ENCODE data around the gene MBTD1. TPM values are rescaled to one million over a fixed set of nuclear protein-coding genes. Genes with fewer than 3 reads are reported as not detected.
"Not testable (repeated sequence)": the region's sequence is repeated elsewhere in the genome, so short reads cannot be mapped to it uniquely, and the experiment has no call there.

Gene MBTD1
- total RNA-seq, 4 donors from 2014 or later: 17.3 to 26.9 (median 24.3) TPM

DNA sequence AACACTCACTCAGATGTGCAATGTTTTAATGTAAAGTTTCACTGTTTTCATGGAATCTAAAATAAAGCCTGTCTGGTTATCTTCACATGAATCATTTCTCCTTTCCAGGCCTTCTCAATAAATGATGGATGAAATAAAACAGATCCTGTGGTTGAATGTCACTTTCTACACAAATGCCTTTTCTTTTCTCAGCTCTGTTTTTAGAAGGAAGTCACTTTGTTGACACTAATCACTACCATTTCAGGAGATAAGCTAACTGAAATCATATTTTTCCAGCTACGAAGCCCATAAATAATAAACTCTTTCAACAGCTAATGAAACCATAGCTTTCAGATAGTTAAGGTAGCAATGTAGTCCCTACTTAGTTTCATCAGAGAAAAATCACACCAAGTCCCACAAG is 75.7 kb downstream of the MBTD1 start:
- H3K9me3 ChIP-seq: no peaks in the 10 kb centered on the region
- DNase-seq: no peak
- 78 to 94% methylated on average over 1 of the region's 1 CpG for WGBS, 2 donors
- intact Hi-C loops (cut with DNase I): no loop called here
- no peaks in the 10 kb centered on the region for H3K27me3 ChIP-seq
- TF ChIP-seq POLR2A (IDR thresholded peaks at IDR 0.05): no peak
- TF ChIP-seq, protein P1, sequence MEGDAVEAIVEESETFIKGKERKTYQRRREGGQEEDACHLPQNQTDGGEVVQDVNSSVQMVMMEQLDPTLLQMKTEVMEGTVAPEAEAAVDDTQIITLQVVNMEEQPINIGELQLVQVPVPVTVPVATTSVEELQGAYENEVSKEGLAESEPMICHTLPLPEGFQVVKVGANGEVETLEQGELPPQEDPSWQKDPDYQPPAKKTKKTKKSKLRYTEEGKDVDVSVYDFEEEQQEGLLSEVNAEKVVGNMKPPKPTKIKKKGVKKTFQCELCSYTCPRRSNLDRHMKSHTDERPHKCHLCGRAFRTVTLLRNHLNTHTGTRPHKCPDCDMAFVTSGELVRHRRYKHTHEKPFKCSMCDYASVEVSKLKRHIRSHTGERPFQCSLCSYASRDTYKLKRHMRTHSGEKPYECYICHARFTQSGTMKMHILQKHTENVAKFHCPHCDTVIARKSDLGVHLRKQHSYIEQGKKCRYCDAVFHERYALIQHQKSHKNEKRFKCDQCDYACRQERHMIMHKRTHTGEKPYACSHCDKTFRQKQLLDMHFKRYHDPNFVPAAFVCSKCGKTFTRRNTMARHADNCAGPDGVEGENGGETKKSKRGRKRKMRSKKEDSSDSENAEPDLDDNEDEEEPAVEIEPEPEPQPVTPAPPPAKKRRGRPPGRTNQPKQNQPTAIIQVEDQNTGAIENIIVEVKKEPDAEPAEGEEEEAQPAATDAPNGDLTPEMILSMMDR (IDR thresholded peaks at IDR 0.05): no peak
- no peak overlapping the region for H3K27ac ChIP-seq
- no peaks in the 10 kb centered on the region for H3K4me1 ChIP-seq
- peaks cover 0 to 21% of the 10 kb centered on the region in 2 donors for H3K36me3 ChIP-seq
- no peak overlapping the region for H3K4me3 ChIP-seq (replicated peaks in 1 of 3)

DNA sequence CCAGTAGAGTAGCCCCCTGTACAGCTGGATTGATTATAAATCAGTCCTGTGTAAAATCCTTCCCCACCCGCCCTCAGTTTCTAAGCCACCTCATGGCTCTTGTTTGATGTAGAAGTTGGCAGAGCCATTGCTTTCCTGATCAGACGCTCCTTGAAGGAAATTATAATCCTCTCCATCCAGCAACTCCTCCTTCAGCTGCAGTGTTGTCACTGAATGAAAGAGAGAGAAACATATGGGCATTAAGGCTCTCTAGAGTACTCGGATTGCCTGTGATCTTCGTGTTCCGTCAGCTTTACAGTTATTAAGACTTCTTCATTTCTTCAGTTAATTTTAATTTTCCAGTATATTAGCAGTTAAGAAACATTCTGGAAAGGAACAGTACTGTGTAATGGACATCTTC is 79.4 kb downstream of the MBTD1 start:
- Histone ChIP-seq H3K27ac (no peak overlapping the region), H3K4me3 (replicated peaks in 1 of 3) (no peak overlapping the region), H3K4me1 (no peaks in the 10 kb centered on the region), H3K27me3 (no peaks in the 10 kb centered on the region), H3K36me3 (peaks cover 0 to 16% of the 10 kb centered on the region in 2 donors), H3K9me3 (no peaks in the 10 kb centered on the region)
- intact Hi-C loops (cut with DNase I): no loop called here
- 86 to 89% methylated on average over 5 of the region's 5 CpGs for WGBS, 2 donors
- DNase-seq: no peak
- TF ChIP-seq, protein P1 (IDR thresholded peaks at IDR 0.05): no peak
- no peak for TF ChIP-seq POLR2A (IDR thresholded peaks at IDR 0.05)

DNA sequence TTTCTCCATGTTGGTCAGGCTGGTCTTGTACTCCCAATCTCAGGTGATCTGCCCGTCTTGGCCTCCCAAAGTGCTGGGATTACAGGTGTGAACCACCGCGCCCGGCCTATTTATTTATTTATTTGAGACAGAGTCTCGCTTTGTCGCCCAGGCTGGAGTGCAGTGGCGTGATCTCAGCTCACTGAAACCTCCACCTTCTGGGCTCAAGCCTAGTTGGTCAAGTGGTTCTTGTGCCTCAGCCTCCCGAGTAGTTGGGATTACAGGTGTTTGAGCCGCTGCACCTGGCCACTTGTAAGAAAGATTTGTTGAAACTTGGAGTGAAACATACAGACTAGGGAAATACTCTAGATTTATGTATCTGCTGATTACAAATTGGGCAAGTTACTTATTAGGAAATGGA is 87.8 kb downstream of the MBTD1 start:
- DNase-seq; intact Hi-C loops (cut with DNase I); H3K4me3 ChIP-seq (replicated peaks in 1 of 3); H3K9me3 ChIP-seq; H3K4me1 ChIP-seq; H3K27ac ChIP-seq; H3K27me3 ChIP-seq: not testable (repeated sequence)
- 84 to 90% methylated on average over 9 of the region's 9 CpGs for WGBS, 2 donors
- peaks cover 21 to 37% of the 10 kb centered on the region in 2 donors for H3K36me3 ChIP-seq

DNA sequence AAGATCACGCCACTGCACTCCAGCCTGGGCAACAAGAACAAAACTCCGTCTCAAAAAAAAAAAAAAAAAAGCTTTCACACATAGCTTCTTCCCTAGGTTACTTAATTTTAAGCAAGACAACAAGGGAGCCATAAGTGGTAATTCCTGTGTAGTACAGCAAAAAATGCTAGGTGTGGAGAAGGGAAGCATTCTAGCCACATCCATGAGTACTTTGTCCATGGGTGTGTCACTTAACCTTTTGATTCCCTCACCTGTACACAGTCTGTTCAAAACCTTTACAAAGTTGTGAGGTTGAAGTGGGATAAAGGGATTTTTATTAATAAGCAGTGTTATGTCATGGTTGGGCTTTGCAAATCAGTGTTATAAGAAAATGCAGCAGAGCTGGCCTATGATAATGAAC is 89.1 kb downstream of the MBTD1 start:
- DNase-seq: no peak
- H3K27me3 ChIP-seq: no peaks in the 10 kb centered on the region
- H3K9me3 ChIP-seq: no peaks in the 10 kb centered on the region
- WGBS, 2 donors: 95 to 96% methylated on average over 2 of the region's 2 CpGs
- no peak overlapping the region for H3K4me3 ChIP-seq (replicated peaks in 1 of 3)
- intact Hi-C loops (cut with DNase I): no loop called here
- no peak overlapping the region for H3K27ac ChIP-seq
- H3K4me1 ChIP-seq: peaks cover 9% of the 10 kb centered on the region in 2 donors
- no peak for TF ChIP-seq POLR2A (IDR thresholded peaks at IDR 0.05)
- TF ChIP-seq, protein P1 (IDR thresholded peaks at IDR 0.05): no peak
- peaks cover 21 to 37% of the 10 kb centered on the region in 2 donors for H3K36me3 ChIP-seq

DNA sequence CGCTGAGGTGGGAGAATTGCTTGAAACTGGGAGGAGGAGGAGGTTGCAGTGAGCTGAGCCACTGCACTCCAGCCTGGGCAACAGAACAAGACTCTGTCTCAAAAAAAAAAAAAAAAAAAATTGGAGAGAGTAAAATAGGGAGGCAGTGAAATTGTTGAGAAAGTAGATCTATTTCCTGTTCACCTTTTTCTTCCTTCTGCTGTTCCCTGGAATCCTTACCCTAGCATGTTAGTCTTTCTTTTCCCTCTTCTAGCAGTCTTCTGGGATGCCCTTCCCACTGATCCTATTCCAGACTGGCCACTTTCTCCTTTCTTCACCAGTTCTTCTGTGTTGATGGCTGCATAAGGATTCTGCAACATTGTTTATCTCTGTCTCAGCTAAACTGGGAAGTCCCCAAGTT is 90.5 kb downstream of the MBTD1 start:
- no peak overlapping the region for H3K27ac ChIP-seq
- TF ChIP-seq POLR2A (IDR thresholded peaks at IDR 0.05): no peak
- TF ChIP-seq, protein P1 (IDR thresholded peaks at IDR 0.05): no peak
- intact Hi-C loops (cut with DNase I): loop anchor here (5.0 kb wide), 1 partner anchor 93 kb away; the partner anchor contains the start of genes MBTD1 and UTP18
- no peak for DNase-seq
- H3K4me3 ChIP-seq (replicated peaks in 1 of 3): no peak overlapping the region
- H3K36me3 ChIP-seq: peaks cover 21 to 37% of the 10 kb centered on the region in 2 donors
- WGBS, 2 donors: 89 to 94% methylated on average over 1 of the region's 1 CpG
- peaks cover 14 to 15% of the 10 kb centered on the region in 2 donors for H3K4me1 ChIP-seq
- H3K27me3 ChIP-seq: no peaks in the 10 kb centered on the region
- no peaks in the 10 kb centered on the region for H3K9me3 ChIP-seq
